ENCODE measurements around the gene TTC4. TPM values are rescaled to one million over a fixed set of nuclear protein-coding genes. Genes with fewer than 3 reads are reported as not detected.

The TTC4 gene
- total RNA-seq, 4 donors from 2014 or later = 15.5 to 37.4 (median 24.6) TPM

- TF ChIP-seq CTCF (IDR thresholded peaks at IDR 0.05) = no peak
- ATAC-seq (ENCODE audit: low FRiP score) (no peak), DNase-seq (ENCODE audit: low spot score) (no peak)
Observed at GRCh38 chr1:54754486-54755285, 39.0 kb downstream of the TTC4 start.

- no peak for ATAC-seq (ENCODE audit: low FRiP score)
- DNase-seq (ENCODE audit: low spot score) = no peak
- TF ChIP-seq CTCF (IDR thresholded peaks at IDR 0.05) = no peak
Observed at GRCh38 chr1:54757833-54758232, 42.2 kb downstream of the TTC4 start.

GRCh38 chr1:54758678-54759348 lies 43.2 kb downstream of the TTC4 start:
- TF ChIP-seq CTCF (IDR thresholded peaks at IDR 0.05) = no peak
- no peak for ATAC-seq (ENCODE audit: low FRiP score)
- DNase-seq (ENCODE audit: low spot score) = no peak

- ATAC-seq (ENCODE audit: low FRiP score) (no peak), DNase-seq (ENCODE audit: low spot score) (no peak)
- TF ChIP-seq CTCF (IDR thresholded peaks at IDR 0.05) = no peak
Observed at GRCh38 chr1:54763816-54764132, 48.1 kb downstream of the TTC4 start.

GRCh38 chr1:54764133-54764921 lies 48.7 kb downstream of the TTC4 start, which contains the start of gene PARS2:
Gene PARS2, minus strand, starts transcription at chr1:54764523. Its CDS starts 5,362 bp downstream, at chr1:54759161.
- no peak for TF ChIP-seq CTCF (IDR thresholded peaks at IDR 0.05)
- DNase-seq (ENCODE audit: low spot score) (peak; percentile 92), ATAC-seq (ENCODE audit: low FRiP score) (peak; percentile 100)

- TF ChIP-seq CTCF (IDR thresholded peaks at IDR 0.05) = no peak
- no peak for DNase-seq (ENCODE audit: low spot score)
- ATAC-seq (ENCODE audit: low FRiP score) = peak; percentile 5
Observed at GRCh38 chr1:54764922-54765561, 49.4 kb downstream of the TTC4 start.

All from omental fat pad (tissue), 4 donors.